ENCODE results near the gene CCNB1IP1.
A peak's percentile ranks its signal among the peaks of the same experiment; 100 is the strongest.
"Not testable (repeated sequence)": the region's sequence is repeated elsewhere in the genome, so short reads cannot be mapped to it uniquely, and the experiment has no call there.

Gene CCNB1IP1

GRCh38 chr14:20365928-20366327 lies 32.8 kb upstream of the CCNB1IP1 start:
- no peaks in the 10 kb centered on the region for H3K9me3 ChIP-seq (ENCODE audit: control insufficient read depth, low read length)
- TF ChIP-seq, protein P1, sequence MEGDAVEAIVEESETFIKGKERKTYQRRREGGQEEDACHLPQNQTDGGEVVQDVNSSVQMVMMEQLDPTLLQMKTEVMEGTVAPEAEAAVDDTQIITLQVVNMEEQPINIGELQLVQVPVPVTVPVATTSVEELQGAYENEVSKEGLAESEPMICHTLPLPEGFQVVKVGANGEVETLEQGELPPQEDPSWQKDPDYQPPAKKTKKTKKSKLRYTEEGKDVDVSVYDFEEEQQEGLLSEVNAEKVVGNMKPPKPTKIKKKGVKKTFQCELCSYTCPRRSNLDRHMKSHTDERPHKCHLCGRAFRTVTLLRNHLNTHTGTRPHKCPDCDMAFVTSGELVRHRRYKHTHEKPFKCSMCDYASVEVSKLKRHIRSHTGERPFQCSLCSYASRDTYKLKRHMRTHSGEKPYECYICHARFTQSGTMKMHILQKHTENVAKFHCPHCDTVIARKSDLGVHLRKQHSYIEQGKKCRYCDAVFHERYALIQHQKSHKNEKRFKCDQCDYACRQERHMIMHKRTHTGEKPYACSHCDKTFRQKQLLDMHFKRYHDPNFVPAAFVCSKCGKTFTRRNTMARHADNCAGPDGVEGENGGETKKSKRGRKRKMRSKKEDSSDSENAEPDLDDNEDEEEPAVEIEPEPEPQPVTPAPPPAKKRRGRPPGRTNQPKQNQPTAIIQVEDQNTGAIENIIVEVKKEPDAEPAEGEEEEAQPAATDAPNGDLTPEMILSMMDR (IDR thresholded peaks at IDR 0.05), result no peak
- H3K79me2 ChIP-seq, result no peaks in the 10 kb centered on the region
- H3K36me3 ChIP-seq (ENCODE audit: control insufficient read depth, insufficient read depth, low read length), result no peaks in the 10 kb centered on the region
- H3K4me1 ChIP-seq, result no peaks in the 10 kb centered on the region
- H3K9ac ChIP-seq, result no peak overlapping the region
- no peaks in the 10 kb centered on the region for H3K27me3 ChIP-seq (ENCODE audit: control insufficient read depth, insufficient read depth, low read length)
- no peak overlapping the region for H3K4me3 ChIP-seq (ENCODE audit: low read depth, low read length)
- H3K4me2 ChIP-seq (ENCODE audit: low read length), result no peak overlapping the region
- H2AFZ ChIP-seq, result no peak overlapping the region
- H3K27ac ChIP-seq, result no peak overlapping the region

DNA sequence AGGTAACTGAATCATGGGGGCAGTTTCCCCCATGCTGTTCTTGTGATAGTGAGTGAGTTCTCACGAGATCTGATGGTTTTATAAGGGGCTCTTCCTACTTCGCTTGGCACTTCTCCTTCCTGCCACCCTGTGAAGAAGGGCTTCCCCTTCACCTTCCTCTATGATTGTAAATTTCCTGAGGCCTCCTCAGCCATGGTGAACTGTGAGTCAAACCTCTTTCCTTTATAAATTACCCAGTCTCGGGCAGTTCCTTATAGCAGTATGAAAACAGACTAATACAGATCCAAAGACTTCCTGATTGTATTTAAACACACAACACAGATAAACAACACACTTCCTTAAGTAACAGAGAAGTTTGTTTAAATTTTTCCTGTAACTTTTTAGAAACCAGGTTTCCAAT lies 25.4 kb upstream of the CCNB1IP1 start:
- not testable (repeated sequence) for H3K4me2 ChIP-seq (ENCODE audit: low read length); H3K27ac ChIP-seq; H3K79me2 ChIP-seq; H3K9ac ChIP-seq; H2AFZ ChIP-seq; H3K4me1 ChIP-seq; H3K36me3 ChIP-seq (ENCODE audit: control insufficient read depth, insufficient read depth, low read length); H3K9me3 ChIP-seq (ENCODE audit: control insufficient read depth, low read length); H3K4me3 ChIP-seq (ENCODE audit: low read depth, low read length); H3K27me3 ChIP-seq (ENCODE audit: control insufficient read depth, insufficient read depth, low read length)

DNA sequence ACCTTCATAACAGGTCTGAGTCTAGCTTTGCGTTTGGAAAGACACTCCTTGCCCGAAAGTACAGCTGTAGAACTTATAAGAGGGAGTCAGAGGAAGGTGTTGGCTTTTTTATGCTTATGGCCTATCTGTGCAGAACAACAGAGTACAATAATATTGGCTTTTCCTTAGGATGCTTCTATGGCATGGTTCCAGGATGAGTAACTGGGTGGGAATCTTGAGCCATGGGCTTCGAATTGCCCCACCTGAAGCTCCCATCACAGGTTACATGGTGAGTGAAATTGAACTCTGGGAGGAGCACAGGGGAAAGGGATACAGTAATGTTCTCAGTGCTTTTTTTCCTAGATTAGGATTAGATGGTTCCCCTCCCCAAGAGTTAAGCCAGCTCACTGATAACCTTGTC lies 23.3 kb upstream of the CCNB1IP1 start:
- H3K27ac ChIP-seq, result no peak overlapping the region
- H3K9ac ChIP-seq, result no peak overlapping the region
- H2AFZ ChIP-seq, result no peak overlapping the region
- no peaks in the 10 kb centered on the region for H3K4me1 ChIP-seq
- H3K4me3 ChIP-seq (ENCODE audit: low read depth, low read length), result no peak overlapping the region
- no peak overlapping the region for H3K4me2 ChIP-seq (ENCODE audit: low read length)
- H3K36me3 ChIP-seq (ENCODE audit: control insufficient read depth, insufficient read depth, low read length), result no peaks in the 10 kb centered on the region
- no peaks in the 10 kb centered on the region for H3K9me3 ChIP-seq (ENCODE audit: control insufficient read depth, low read length)
- H3K79me2 ChIP-seq, result no peaks in the 10 kb centered on the region
- no peaks in the 10 kb centered on the region for H3K27me3 ChIP-seq (ENCODE audit: control insufficient read depth, insufficient read depth, low read length)
- TF ChIP-seq, protein P1 (IDR thresholded peaks at IDR 0.05), result no peak

- no peaks in the 10 kb centered on the region for H3K36me3 ChIP-seq (ENCODE audit: control insufficient read depth, insufficient read depth, low read length)
- TF ChIP-seq, protein P1 (IDR thresholded peaks at IDR 0.05), result peak; percentile 12
- no peak overlapping the region for H3K9ac ChIP-seq
- H3K79me2 ChIP-seq, result no peaks in the 10 kb centered on the region
- H3K4me1 ChIP-seq, result no peaks in the 10 kb centered on the region
- no peak overlapping the region for H3K4me2 ChIP-seq (ENCODE audit: low read length)
- no peaks in the 10 kb centered on the region for H3K9me3 ChIP-seq (ENCODE audit: control insufficient read depth, low read length)
- H3K27me3 ChIP-seq (ENCODE audit: control insufficient read depth, insufficient read depth, low read length), result no peaks in the 10 kb centered on the region
- no peak overlapping the region for H3K27ac ChIP-seq
- H3K4me3 ChIP-seq (ENCODE audit: low read depth, low read length), result no peak overlapping the region
- H2AFZ ChIP-seq, result no peak overlapping the region
These were observed 17.8 kb upstream of the CCNB1IP1 start for GRCh38 chr14:20350860-20351259.

DNA sequence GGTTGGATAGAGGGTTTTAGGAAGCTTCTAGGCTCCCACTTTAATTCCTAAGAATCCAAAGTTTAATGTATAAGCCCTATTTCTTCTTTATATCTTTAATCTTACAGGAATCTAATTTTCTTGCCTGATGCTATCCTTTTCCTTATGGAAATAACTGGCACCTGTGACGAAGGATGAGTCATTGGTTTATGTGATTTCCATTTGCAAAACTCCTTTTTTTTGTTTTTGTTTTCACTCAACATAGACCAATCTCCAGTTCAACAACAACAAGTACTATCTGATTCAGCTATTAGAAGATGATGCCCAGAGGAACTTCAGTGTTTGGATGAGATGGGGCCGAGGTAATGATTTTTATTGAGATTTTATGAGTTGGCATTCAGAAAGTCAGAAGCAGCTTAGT lies 17.2 kb upstream of the CCNB1IP1 start:
- Histone ChIP-seq H3K4me2 (ENCODE audit: low read length) (no peak overlapping the region), H3K36me3 (ENCODE audit: control insufficient read depth, insufficient read depth, low read length) (no peaks in the 10 kb centered on the region), H3K4me3 (ENCODE audit: low read depth, low read length) (no peak overlapping the region), H2AFZ (no peak overlapping the region), H3K27ac (no peak overlapping the region), H3K27me3 (ENCODE audit: control insufficient read depth, insufficient read depth, low read length) (no peaks in the 10 kb centered on the region), H3K9me3 (ENCODE audit: control insufficient read depth, low read length) (no peaks in the 10 kb centered on the region), H3K4me1 (no peaks in the 10 kb centered on the region), H3K79me2 (no peaks in the 10 kb centered on the region), H3K9ac (no peak overlapping the region)
- TF ChIP-seq, protein P1 (IDR thresholded peaks at IDR 0.05), result no peak
